HG03108 (cell line): Measurements from ENCODE around the gene MCM3AP.
"Not testable (repeated sequence)": the region's sequence is repeated elsewhere in the genome, so short reads cannot be mapped to it uniquely, and the experiment has no call there.

Experiments used
- ATAC-seq: cut with Tn5 transposase; IDR thresholded peaks from one replicate; pipeline ENCODE4 v1.9.1; 2021; ENCODE audit warnings: moderate library complexity; ENCODE audit not compliant: unreplicated experiment

MCM3AP gene

DNA sequence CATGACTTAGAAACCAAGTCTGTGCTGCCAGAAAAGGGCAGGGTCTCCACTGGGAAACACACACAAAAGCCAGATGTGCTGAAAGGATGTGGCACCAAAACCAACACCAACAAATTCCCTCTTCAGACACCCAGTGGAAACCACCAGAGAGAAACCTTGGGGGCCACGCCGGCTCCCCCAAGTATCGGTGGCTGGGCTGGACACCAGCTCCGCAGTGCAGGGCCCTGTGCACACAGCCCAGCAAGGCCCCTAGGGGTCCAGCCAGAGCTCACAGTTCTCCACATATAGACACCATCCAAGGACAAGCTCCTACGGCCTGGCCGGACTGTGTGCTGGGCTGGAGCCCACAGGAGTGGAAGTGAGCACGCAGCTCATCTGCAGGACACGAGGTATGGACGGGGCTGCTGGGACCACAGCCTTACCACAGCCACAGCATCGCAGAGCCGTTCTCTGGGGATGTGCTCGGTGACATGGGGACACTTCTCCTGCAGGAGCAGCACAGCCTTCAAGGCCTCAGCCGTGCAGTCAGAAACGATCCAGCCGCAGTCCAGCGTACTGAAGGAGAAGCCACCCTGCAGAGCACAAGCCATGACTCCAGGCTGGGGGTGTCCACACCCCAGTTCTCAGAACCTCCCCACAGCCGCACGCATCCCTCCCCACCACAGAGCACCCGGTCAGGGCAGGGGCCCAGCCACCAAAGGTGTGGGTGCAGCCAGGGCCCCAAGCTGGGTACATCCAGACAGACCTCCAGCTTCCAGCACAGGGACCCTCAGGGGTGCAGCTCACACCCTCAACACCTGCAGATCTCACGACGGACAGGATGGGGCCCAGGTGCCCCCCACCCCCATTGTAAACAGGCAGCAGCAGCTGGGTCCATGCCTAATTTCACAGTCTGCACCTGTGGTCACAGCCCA lies 78.1 kb downstream of the MCM3AP start:
- ATAC-seq, result no peak

DNA sequence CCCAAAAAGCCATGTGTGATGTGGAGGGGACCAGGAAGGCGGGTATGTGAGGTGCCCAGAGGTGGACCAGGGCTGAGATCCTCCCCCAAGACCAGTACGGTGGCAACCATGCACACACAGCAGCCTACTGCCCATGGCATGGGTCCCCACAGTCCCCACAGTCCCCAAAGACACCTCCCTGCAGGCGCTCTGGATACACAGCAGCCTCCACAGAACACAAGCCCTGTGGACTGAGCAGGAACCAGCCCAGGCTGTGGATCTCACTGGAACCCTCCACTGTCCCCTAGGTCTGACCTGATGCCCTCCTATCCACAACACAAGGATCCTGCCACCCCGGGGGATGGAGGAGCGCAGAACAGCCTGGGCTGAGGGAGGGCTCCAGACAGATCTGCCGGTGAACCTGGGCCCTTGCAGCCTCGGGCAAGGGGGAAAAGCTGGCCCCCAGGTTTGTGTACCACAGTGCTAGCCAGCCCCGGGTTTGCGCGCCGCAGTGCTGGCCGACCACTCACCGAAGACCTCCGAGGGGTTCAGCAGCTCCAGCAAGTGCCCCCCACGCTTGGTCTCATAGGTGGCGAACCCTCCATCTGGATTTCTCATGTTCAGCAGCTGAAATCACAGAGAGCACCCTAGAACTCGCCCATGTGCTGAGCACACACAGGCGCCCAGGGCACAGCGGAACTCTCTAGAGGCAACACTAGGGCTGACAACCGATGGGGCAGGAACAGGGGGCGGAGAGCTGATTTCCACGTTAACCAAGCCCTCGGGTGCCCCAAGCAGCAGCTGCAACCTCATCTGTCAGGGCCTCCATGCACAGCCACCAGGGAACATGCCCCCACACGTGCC lies 79.0 kb downstream of the MCM3AP start:
- no peak for ATAC-seq

DNA sequence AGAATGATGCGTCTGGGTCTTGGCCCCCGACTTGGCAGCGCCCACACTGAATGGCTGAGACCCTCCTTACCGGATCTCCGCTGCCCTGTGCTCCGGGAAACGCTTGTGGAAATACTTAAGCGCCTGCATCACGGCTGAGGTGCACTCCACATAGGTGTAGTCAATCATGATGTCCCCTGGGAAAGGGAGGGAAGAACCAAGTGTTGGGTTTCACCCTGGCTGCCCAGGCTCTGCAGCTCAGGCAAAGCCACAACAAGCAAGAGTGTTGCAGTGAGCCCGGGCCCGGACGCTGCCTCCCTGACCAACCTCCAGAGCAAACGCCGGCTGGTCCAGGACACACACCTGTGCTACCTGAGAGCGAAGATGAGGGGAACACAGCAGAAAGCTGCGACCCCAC lies 79.6 kb downstream of the MCM3AP start:
- ATAC-seq, result no peak

DNA sequence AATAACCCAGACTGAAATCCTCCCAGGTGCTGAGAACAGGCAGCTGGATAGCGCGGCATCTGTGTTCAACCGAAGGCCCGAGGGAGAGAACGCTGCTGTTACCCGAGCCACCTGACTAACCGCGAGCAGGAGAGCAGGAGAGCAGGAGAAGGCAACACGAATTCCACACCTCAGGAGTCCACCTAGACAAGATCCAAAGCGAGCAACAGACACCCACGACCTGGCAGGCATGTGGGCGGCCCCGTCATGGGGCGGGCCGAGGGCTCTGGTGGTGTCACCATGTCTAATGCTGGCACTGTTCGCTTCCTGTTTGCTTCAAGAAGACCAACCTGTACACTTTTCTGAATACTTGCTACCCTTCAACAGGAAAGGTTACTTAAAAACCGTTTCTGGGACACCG lies 80.2 kb downstream of the MCM3AP start:
- no peak for ATAC-seq

DNA sequence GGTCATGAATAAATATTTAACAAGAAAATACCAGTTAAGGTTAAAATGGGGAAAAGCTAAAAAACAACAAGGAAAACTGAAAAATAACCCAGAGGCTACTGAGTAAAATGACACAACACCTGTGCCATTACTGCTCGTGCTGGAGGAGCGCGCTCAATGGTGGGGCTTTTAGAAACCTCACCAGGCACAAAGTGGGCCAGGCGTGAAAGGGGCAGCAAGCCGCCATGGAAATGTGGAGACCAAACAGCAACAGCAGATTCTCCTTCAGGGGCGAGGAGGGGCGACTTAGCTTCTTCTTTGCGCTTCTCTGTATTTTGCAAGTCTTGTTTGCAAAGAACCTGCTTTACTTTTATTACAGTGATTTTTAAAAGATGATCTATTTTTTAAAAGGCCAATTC lies 82.2 kb downstream of the MCM3AP start:
- no peak for ATAC-seq

DNA sequence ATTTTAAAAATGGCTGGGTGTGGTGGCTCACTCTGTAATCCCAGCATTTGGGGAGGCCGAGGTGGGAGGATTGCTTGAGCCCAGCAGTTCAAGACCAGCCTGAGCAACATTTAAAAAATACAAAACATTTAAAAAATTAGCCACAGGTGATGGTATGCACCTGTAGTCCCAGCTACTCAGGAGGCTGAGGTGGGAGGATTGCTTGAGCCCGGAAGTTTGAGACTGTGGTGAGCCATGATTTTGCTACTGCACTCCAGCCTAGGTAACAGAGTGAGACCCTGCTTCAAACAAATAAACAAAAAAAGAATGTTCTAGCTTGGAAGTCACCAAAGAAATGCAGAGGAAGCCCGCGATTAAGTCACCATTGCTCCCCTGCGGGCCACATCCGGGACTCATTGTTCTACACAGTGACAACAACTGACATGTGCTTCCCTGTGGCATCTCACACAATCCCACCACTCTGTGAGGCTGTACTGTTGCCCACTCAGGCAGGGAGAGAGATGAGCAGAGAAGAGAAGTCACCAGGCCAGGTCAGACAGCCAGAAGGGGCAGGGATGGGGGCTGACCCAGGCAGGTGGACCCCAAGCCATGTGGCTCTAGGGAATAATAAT lies 82.7 kb downstream of the MCM3AP start:
- no peak for ATAC-seq

DNA sequence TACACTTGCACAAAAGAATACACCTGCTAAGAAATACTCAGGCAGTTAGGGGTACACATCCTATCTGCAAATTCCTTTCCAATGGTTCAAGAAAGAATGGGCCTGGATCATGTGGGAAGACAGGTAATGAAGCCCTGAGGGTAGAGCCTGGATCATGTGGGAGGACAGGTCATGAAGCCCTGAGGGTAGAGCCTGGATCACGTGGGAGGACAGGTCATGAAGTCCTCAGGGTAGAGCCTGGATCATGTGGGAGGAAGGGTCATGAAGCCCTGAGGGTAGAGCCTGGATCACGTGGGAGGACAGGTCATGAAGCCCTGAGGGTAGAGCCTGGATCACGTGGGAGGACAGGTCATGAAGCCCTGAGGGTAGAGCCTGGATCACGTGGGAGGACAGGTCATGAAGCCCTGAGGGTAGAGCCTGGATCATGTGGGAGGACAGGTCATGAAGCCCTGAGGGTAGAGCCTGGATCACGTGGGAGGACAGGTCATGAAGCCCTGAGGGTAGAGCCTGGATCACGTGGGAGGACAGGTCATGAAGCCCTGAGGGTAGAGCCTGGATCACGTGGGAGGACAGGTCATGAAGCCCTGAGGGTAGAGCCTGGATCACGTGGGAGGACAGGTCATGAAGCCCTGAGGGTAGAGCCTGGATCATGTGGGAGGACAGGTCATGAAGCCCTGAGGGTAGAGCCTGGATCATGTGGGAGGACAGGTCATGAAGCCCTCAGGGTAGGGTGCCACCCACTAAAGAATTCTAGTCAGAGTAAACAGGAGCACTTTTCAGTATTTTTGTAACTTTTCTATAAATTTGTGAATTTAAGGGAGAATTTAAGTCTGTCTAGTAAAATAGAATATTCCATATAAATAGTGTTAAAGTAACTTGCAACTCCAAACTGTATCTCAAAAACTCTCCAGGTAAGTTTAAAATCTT lies 84.3 kb downstream of the MCM3AP start:
- not testable (repeated sequence) for ATAC-seq

DNA sequence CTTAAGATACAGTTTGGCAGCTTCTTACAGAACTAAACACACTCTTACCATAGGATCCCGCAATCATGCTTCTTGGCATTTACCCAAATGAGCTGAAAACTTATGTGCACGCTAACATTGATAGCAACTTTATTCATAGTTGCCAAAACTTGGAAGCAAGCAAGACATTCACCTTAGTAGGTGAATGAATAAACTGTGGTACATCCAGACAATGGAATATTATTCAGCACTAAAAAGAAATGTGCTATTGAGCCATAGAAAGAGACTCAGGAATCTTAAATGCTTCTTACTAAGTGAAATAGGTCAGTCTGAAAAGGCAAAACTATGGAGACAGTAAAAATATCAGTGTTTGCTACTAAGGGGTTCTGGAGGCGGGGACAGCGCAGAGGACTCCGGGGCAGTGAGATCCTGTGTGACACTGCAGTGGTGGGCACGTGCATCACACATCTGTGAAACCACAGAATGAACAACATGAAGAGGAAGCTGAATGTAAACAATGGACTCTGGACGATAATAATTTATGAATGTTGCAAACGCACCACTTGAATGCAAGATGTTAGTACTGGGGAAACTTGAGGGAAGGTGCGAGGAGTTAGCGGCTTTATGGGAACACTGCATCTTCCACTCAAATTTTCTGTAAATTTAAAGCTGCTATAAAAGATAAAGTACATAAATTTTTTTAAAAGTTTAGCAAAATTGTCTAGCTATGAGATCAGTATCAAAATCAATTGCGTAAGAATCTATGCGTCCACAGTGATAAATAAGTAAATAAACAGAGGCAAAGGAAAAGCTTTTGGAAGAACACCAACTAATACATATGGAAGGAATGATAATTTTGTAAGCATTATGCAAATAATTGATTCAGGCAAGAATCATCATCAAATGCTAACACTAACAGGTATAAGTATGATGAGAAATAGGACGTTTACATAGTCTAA lies 85.7 kb downstream of the MCM3AP start:
- no peak for ATAC-seq

DNA sequence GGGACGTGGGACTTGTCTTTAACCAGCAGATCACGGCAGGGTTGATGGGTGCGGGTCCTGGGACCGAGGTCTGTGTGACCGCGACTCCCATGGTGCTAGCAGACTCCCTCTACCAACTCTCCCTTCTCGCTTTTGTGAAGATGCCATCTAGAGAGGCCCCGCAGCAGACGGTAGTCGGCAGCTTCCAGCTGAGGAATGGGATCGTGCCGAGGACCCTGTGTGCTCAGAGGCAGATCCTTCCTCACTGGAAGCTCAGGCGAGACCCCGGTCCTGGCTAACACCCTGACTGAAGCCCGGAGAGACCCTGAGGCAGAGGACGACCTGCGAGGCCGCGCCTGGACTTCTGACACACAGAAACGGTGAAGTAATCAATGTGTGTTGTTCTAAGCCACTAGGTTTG lies 88.7 kb downstream of the MCM3AP start:
- ATAC-seq, result no peak

DNA sequence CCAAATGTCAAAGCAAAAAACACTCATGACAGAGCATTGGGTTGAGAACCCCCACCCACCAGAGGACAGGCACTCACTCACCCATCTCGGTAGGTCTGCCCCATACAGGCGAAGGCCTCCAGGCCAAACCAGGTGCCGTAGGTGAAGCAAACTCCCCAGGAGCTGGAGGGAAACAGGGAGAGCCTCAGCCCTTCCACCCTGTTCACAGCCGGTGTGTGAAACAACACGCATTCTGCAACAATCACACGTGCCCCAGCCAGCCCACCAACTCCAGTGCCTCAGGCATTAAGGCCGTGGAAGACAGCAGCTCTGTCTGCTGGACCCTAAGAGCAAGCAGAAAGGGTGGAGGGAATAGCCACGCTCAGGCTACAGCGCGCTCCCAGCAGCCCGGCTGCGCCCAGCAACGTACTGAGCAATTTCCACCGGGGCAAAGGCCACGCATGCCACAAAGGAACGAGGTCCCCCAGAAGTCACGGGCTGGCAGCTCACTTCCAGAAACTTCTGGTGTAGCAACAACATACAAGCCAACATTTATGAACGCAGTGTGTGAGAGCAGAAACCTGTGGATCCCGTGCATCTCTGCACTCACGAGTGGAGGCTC lies 89.7 kb downstream of the MCM3AP start:
- ATAC-seq, result no peak

DNA sequence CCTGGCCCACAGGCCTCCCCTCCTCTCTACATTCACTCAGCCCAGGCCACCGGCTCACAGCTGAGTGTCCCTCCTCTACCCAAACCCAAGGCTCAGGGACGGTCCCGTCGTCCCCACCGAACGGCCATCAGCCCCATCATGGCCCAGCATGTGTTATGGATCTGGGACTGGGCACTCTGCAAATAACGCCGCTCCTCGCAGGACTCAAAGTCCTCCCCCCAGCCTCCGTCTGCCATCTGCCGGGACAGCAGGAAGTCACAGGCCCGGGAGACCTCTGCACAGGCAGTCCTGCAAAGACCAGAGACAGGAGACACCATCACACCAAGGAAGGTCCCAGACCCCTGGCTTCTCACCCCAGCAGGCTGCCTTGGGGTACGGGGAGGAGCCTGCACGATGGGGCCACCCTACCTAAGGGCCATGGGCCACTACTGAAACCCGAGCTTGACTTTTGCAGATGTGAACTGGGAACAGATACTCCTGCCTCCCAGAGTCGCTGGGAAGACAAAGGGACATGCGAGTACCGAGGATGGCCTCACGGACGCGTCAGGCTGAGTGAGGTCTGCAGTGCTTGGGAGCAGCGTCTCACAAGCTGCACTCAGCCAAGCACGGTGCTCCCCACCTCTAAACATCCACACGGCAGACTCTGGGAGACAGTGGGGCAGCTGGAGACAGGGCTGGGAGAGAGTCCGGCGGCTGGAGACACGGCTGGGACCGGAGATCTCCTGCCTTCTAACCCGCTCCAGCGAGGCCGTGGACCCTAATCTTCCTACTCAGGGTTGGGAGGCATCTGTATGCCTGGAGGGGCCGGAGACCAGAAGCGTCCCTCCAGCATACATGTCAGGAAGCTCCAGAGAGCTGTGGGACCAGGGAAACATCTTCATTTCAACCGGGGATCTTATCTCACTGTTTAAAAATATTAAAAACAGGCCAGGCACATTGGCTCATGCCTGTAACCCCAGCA lies 90.8 kb downstream of the MCM3AP start:
- ATAC-seq, result no peak

DNA sequence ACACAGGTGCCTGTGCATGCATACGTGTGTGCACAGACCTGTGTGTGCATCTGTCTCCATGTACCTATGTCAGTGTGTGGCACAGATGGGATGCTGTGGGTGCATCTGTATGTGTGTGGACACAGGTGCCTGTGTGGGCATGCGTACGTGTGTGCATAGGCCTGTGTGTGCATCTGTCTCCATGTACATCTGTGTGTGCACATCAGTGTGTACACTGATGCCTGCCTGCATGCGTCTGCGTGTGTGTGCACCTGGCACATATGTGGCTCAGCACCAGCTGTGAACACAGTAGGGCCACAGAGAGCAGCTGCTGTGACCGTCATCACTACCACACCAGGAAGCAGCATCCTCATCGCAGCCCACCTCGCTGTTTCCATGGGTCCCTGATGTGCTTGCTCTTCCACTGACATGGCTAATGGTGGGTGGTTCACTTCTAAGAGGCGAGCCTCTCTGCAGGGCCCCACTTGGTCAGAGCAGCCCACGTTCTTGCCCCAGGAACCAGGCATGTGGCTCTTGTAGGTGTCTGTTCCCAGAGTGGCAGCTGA lies 91.5 kb downstream of the MCM3AP start:
- ATAC-seq, result no peak

DNA sequence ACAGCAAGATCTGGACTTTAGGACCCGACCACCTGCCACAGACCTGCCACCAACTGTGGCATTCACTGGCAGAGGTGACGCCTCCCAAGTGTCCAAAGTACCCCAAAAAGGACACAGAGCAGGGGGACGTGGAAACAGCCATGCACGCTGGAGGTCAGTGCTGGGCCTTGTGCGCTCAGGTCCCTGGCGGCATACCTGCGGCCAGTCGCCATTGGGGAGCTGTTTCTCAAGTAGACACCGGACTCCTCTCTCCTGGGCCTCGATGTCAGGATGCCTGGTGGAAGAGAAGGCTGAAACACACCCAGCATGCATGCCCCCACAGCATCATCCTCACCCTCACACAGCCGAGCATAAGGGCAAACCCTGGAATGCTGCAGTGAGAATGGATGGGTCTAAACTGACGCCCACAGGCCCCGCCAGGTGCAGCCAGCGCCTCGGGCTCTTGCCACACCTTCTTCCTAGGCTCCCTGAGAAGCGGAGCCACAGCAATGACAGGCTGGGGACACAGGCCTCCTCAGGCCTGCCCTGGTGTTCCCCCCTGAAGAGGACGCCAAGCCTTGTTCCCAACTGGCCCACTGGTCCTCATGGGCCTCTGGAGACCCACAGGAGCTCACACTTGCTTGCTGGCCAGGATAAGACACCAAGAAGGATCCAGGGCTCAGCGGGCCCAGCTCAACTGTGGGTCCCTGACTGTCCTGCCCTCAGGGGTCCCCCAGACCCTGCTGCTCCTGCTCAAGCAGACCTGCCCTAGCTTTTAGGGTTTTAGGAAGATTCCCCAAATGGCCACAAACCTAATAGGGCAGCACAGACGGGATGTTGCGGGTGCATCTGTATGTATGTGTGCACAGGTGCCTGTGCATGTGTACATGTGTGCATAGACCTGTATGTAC lies 93.5 kb downstream of the MCM3AP start:
- no peak for ATAC-seq

DNA sequence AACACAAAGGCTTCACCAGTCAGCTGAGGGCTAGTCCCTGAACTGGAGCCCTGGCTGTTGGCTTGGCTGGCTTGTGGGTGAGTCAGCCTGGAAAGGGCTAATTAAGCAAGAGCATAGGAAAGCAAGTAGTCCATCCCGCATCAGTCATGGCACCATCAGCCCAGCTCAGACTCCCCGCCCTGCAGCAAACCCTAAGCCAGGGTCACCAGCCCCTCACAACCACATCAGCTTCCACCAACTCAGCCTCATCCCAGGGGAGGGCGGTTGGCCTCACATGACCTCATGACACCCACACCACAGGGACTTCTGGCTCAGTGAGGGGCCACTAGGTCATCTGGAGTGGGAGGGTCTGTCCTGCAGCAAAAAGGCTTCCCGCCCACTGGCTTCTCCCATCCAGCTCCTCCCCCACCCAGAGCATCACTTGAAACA lies 94.1 kb downstream of the MCM3AP start:
- no peak for ATAC-seq

DNA sequence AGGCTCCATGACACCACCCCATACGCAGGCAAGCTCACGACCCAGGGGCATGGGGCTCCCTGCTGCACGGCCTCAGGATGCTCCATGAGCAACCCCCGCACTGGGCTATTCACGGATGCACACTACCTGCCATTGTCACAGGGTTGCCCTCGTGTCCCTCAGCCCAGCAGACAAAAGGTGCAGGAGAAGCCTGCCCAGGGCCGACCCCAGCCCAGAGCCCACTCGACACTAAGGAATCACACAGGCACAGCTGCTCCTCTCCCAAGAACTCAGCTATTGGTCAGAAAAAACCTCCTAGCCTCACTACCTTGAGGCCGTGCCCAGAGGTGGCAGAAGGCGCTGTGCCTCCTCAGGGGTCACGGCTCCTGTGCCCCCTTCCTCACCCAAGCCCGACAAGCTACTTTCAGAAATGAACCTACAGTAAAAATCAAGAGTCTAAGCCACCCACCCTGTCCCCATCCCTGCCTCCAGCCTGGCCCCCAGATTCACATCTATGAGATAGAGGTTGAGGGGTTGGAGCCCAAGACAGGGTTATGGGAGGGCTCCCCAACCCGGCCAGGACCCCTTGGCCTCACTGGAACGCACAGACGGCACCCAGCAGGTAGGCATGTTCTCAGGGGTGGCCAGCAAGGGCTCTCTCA lies 94.8 kb downstream of the MCM3AP start:
- no peak for ATAC-seq

DNA sequence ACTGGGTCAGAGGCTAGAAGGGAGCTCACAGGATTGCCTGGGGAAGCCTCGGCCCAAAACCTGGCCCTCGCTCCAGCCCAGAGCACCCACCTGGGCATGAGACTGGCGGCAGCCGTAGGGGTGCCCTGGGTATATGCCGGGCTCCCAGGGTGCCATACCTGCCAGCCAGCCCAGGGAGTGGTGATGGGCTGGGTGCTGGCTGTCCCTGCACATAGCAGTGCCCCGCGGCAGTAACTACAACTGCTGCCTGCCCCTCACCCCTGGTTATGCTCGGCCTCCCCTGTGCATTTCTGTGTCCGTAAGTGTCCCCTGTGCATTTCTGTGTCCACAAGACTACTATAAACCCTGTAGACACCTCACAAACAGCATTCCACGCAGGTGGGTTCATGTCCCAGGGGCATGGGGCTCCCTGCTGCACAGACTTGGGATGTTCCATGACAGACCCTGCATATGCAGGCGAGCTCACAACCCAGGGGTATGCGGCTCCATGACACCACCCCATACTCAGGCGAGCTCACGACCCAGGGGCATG lies 95.4 kb downstream of the MCM3AP start:
- ATAC-seq, result no peak
